C1 segment of cervical spinal cord (tissue), 14 donors: ENCODE data around the gene STAT5A.
"Not testable (repeated sequence)": the region's sequence is repeated elsewhere in the genome, so short reads cannot be mapped to it uniquely, and the experiment has no call there.

Experiments
- DNase-seq, 14 donors: peaks; one replicate each; lab custom pipeline; 2025; lab: John Stamatoyannopoulos, UW

Gene STAT5A

GRCh38 chr17:42305543-42306384, 17.5 kb downstream of the STAT5A start:
- DNase-seq, result no peak

GRCh38 chr17:42306385-42306667, 18.0 kb downstream of the STAT5A start:
- no peak for DNase-seq

- DNase-seq, result no peak
Measured at GRCh38 chr17:42307362-42307927, 19.1 kb downstream of the STAT5A start.

- DNase-seq, result no peak
Measured at GRCh38 chr17:42308446-42308845, 20.1 kb downstream of the STAT5A start.

GRCh38 chr17:42309142-42309541, 20.8 kb downstream of the STAT5A start:
- no peak for DNase-seq

- DNase-seq, result no peak
Measured at GRCh38 chr17:42309986-42310786, 21.9 kb downstream of the STAT5A start.

- no peak for DNase-seq
Measured at GRCh38 chr17:42310787-42311215, 22.5 kb downstream of the STAT5A start.

- peak in 10 of 14 donors; percentile 22 to 71 (median 51) for DNase-seq
Measured at GRCh38 chr17:42311240-42312034, 23.1 kb downstream of the STAT5A start.

GRCh38 chr17:42312035-42312284, 23.7 kb downstream of the STAT5A start:
- no peak for DNase-seq

GRCh38 chr17:42312285-42313130, 24.2 kb downstream of the STAT5A start:
- DNase-seq, result peak in 12 of 14 donors; percentile 30 to 81 (median 72)

GRCh38 chr17:42313389-42313772, 25.1 kb downstream of the STAT5A start:
- no peak for DNase-seq

- no peak for DNase-seq
Measured at GRCh38 chr17:42313773-42314566, 25.7 kb downstream of the STAT5A start.

- peak in 1 of 14 donors; percentile 6 for DNase-seq
Measured at GRCh38 chr17:42315402-42316156, 27.3 kb downstream of the STAT5A start.

GRCh38 chr17:42316755-42317154, 28.5 kb downstream of the STAT5A start:
- DNase-seq, result no peak

- peak in 1 of 14 donors; percentile 36 for DNase-seq
Measured at GRCh38 chr17:42317266-42317845, 29.1 kb downstream of the STAT5A start.

GRCh38 chr17:42317967-42318366, 29.7 kb downstream of the STAT5A start:
- DNase-seq, result not testable (repeated sequence)

- peak in 1 of 14 donors; percentile 78 for DNase-seq
Measured at GRCh38 chr17:42321555-42321954, 33.3 kb downstream of the STAT5A start.

GRCh38 chr17:42322382-42323267, 34.3 kb downstream of the STAT5A start:
- peak in 13 of 14 donors; percentile 18 to 88 (median 74) for DNase-seq
